PFSK-1 (cell line): ENCODE data around the gene SPDYA. TPM values are rescaled to one million over a fixed set of nuclear protein-coding genes. Genes with fewer than 3 reads are reported as not detected.

Experiments used
- FOXP2 ChIP-seq: optimal IDR thresholded peaks from 2 replicates; pipeline ENCODE3; 2011; ENCODE audit warnings: borderline replicate concordance, control low read depth, inconsistent platforms; ENCODE audit not compliant: insufficient read depth; ENCODE audit errors: extremely low read length, extremely low read depth
- POLR2AphosphoS5 ChIP-seq: IDR thresholded peaks from 2 replicates; pipeline ENCODE4 v1.6.1; 2012; ENCODE audit warnings: low read depth, mild to moderate bottlenecking, control low read depth, low read length, moderate library complexity
- REST ChIP-seq, 2 experiments: IDR thresholded peaks; 2 replicates each; pipeline versions ENCODE4 v1.6.1 to v1.8.0; 2011 to 2012; ENCODE audit warnings: low read depth in 2 of 2, low read length in 2 of 2, control low read depth in 1 of 2, inconsistent platforms in 1 of 2, mild to moderate bottlenecking in 1 of 2, moderate library complexity in 1 of 2; ENCODE audit not compliant: insufficient read depth in 1 of 2
- SIN3A ChIP-seq: IDR thresholded peaks from 2 replicates; pipeline ENCODE4 v1.6.1; 2012; ENCODE audit warnings: mild to moderate bottlenecking, low read length, moderate library complexity, borderline replicate concordance; ENCODE audit not compliant: insufficient read depth
- TAF1 ChIP-seq: IDR thresholded peaks from 2 replicates; pipeline ENCODE4 v1.6.1; 2012; ENCODE audit warnings: low read length, control low read depth, borderline replicate concordance; ENCODE audit not compliant: insufficient read depth
- polyA plus RNA-seq: library from polyadenylated mRNA; unstranded; fragments of >200 nt; gene quantifications from one replicate; pipeline ENCODE4 v1.2.1, GENCODE V29; 2012; ENCODE audit warnings: low read depth, missing spikeins; ENCODE audit not compliant: insufficient read length

The SPDYA gene
- polyA plus RNA-seq = not detected

DNA sequence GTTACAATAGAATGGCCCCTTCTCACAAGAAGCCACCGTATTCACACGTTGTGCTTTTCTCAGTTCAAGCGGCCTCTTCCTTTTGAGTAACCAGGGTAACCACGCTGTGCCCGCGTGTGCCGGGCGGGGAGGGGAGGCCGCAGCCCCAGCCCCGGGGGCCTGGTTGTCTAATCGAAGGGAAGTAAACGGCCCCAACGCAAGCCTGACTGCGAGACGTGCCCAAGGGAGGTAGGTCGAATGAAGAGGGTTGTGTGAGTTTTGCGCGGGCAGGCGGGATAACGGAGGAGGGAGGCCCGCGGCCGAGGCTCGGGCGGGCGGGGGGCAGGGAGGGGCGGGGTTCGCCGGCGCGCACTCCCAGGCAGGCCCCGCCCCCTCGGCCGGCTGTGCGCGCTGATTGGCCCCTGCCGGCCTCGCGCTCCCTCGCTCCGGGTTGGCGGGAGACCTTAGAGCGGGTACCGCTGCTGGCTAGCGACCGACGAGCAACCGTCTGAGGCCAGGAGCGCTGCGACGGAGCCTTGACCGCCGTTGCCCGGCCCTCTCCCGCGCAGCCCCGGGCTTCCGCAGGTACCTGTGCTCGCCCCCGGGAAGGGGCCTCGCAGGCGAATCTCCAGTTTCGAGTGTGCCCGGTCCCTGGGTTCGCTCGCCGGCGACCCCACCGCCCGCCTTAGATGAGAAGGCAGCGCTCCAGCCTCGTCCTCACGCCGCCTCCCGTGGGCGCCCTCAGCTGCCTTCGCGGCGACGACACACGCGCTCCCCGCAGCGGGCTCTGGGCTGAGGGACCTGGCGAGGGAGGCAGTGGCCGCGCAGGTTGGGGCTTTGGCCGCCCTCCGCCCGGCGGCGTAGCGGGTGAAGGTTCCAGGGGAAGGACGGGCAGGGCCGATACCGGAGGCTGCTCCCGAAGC lies at the start of gene SPDYA:
TSS of gene SPDYA (plus strand) at position 451 of the 902 bp plus-strand sequence. CDS start 5,181 bp downstream, outside the sequence.
- TF ChIP-seq FOXP2 (peak; percentile 39), POLR2AphosphoS5 (no peak), TAF1 (no peak), SIN3A (no peak), REST (IDR thresholded peaks at IDR 0.05; ENCODE audit: insufficient read depth in 1 of 2, low read depth in 2 of 2, low read length in 2 of 2) (no peak)

- TF ChIP-seq POLR2AphosphoS5 = 0 out of 2 replicates have a peak, but pooled peaks have one; percentile 11
- no peak for TF ChIP-seq SIN3A
Observed at GRCh38 chr2:28761420-28761819, 49.2 kb upstream of the SPDYA start.

GRCh38 chr2:28764909-28765711 lies 45.5 kb upstream of the SPDYA start:
- no peak for TF ChIP-seq TAF1
- TF ChIP-seq POLR2AphosphoS5 = no peak
- TF ChIP-seq SIN3A = no peak
- TF ChIP-seq REST (IDR thresholded peaks at IDR 0.05; ENCODE audit: insufficient read depth in 1 of 2, low read depth in 2 of 2, low read length in 2 of 2) = no peak
- TF ChIP-seq FOXP2 = no peak

DNA sequence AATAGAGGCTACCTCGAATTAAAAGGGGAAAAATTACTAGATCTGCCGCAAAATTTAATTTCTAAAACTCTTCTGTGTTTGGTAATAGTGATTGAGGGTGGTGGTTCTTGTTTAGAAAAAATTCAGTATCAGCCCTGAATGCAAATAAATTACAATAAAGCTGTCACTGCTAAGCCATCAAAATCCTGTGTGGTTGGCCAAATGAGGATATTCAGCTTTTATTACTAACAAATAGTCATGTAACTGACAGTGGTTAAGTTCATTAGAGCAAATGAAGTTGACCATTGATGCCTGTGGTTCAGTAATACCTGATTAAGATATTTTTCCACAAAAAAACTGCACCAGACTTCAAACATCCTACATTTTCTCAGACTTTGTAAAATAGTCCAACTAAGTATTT lies 44.6 kb upstream of the SPDYA start:
- TF ChIP-seq POLR2AphosphoS5 (no peak), SIN3A (no peak), TAF1 (no peak), FOXP2 (no peak), REST (IDR thresholded peaks at IDR 0.05; ENCODE audit: insufficient read depth in 1 of 2, low read depth in 2 of 2, low read length in 2 of 2) (no peak)

GRCh38 chr2:28767337-28767736 lies 43.3 kb upstream of the SPDYA start:
- TF ChIP-seq SIN3A (no peak), FOXP2 (no peak), POLR2AphosphoS5 (no peak), TAF1 (no peak), REST (IDR thresholded peaks at IDR 0.05; ENCODE audit: insufficient read depth in 1 of 2, low read depth in 2 of 2, low read length in 2 of 2) (no peak)
